Neural progenitor cell (in vitro differentiated cells): ENCODE results near the gene PPP2R2D.

Experiments used
- EZH2 ChIP-seq: fragments of 200-600 bp; sonication (generic); IDR thresholded peaks from 2 replicates; pipeline ENCODE4 v1.6.1; 2017; ENCODE audit warnings: antibody characterized with exemption, mild to moderate bottlenecking, moderate library complexity
- EZH2phosphoT487 ChIP-seq: fragments of 200-600 bp; sonication (generic); IDR thresholded peaks from 2 replicates; pipeline ENCODE4 v1.6.1; 2017; ENCODE audit warnings: antibody characterized with exemption
- TF ChIP-seq, protein P1 (sequence below): fragments of 200-600 bp; sonication (generic); IDR thresholded peaks from 2 replicates; pipeline ENCODE4 v1.5.1; 2017; ENCODE audit warnings: antibody characterized with exemption, mild to moderate bottlenecking

DNA sequence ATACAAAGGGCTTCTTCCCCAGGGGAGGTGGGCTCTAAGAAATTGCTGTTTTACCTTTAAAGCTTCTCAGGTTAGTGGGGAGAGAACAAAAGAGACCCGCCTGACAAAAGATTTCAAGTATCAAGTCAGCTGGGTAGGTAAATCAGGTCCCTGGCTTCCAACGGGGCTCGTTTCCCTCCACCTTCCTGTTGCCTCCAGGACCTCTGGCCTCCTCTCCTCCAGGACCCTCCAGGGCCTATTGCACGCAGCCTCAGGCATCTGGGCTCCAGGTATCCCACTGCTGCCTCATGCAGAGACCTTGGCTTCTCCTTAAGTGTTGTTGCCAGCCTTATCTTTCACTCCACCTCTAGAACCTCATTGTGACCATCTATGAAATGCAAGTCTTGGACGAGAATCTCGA lies 78.0 kb downstream of the PPP2R2D start:
- TF ChIP-seq, protein P1, sequence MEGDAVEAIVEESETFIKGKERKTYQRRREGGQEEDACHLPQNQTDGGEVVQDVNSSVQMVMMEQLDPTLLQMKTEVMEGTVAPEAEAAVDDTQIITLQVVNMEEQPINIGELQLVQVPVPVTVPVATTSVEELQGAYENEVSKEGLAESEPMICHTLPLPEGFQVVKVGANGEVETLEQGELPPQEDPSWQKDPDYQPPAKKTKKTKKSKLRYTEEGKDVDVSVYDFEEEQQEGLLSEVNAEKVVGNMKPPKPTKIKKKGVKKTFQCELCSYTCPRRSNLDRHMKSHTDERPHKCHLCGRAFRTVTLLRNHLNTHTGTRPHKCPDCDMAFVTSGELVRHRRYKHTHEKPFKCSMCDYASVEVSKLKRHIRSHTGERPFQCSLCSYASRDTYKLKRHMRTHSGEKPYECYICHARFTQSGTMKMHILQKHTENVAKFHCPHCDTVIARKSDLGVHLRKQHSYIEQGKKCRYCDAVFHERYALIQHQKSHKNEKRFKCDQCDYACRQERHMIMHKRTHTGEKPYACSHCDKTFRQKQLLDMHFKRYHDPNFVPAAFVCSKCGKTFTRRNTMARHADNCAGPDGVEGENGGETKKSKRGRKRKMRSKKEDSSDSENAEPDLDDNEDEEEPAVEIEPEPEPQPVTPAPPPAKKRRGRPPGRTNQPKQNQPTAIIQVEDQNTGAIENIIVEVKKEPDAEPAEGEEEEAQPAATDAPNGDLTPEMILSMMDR: no peak
- TF ChIP-seq EZH2phosphoT487 (no peak), EZH2 (no peak)
